Stimulated activated CD8-positive, alpha-beta memory T cell treated with anti-CD3 and anti-CD28 coated beads, Interleukin-15, amount 100 ng/mL, for 4 hours (primary cell): ENCODE results near the gene HES6.
A peak's percentile ranks its signal among the peaks of the same experiment; 100 is the strongest.

Experiments used
- DNase-seq, 2 donors: peaks; one replicate each; pipeline ENCODE4 v3.0.0-alpha.2; 2020; ENCODE audit warnings: low read depth in 2 of 2

HES6 gene

DNA sequence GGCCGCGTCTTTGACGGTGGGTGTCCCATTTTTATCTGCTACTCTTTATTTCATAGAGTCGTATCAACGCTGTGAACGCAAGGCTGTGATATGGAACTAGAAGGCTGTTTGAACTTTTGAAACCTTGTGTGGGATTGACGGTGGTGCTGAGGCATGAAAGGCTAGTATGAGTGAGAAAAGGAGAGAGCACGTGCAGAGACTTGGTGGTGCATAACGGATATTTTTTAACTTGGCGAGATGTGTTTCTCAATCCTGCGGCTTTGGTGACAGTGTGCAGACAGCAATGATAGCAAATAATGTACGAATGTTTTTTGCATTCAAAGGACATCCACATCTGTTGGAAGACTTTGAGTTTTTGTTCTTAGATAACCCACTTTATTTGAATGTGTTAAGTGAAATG, 6.2 kb downstream of the HES6 start:
- no peak for DNase-seq

DNA sequence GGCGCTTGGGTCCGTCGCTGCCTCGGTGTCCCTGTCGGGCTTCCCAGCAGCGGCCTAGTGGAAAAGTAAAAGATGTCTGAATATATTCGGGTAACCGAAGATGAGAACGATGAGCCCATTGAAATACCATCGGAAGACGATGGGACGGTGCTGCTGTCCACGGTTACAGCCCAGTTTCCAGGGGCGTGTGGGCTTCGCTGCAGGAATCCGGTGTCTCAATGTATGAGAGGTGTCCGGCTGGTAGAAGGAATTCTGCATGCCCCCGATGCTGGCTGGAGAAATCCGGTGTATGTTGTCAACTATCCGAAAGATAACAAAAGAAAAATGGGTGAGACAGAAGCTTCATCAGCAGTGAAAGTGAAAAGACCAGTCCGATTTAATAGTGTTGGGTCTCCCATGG, 8.0 kb downstream of the HES6 start:
- DNase-seq = no peak

DNA sequence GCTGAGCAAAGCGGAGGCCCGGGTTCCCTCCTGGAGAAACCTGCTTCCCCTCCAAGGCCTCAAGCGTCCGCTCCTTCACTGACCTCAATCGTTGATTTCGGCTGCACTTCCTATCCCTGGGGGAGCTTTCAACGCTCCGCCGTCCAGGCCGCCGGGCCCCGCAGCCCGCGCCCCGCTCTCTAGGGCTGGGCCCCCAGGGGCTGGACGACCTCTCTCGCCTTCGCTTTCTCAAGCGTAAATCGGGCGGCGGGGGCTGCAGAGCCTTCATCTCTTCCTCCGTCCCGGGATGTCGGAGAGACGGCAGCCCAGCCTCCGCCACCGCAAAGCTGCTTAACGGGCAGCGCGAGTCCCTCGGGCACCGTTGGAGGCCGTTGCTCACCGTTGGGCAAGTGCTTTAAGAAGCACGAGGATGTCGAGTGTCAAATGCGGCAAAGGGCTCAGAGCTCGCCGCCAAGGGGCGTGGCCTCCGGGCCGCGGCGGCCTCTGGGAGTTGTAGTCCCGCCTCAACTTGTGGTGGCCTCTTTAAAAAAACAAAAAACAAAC, 8.5 kb downstream of the HES6 start:
- peak; percentile 54 to 57 for DNase-seq

DNA sequence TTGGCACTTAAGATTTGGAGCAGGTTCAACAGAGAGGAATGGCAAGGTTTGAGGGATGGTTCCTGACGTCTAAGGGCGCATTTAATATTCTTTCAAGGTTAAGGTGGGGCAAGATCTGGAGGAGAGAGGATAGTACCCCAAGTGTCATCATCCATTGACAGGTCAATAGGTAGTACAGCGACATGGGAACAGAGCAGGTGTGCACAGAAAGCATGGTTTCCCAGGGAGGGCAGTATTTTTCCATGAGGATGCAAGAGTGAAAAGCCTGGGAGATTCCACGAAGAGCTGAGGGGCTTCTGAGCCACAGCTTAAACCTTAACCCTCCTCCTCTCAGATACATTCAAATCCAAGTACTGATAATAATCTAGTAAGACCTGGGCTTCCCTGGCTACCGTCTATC, 9.1 kb downstream of the HES6 start:
- DNase-seq = no peak

DNA sequence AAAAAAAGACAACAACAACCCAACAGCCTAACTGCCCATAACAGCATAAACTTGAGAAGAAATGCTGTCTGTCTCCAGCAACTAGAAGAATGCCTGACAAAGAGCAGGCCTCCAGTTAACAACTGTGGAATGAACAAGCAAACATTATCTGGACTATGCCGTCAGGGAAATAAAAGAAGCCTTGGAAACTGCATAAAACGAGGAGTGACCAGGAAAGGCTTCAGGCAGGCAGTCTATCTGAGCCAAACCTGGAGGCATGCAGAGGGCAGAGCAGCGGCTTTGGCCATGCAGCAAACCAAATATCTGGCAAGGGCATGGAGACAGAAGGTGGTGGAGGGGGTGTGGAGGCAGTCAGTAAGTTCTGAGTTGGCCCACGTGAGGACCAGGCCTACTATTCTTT, 11.1 kb downstream of the HES6 start:
- DNase-seq = no peak

DNA sequence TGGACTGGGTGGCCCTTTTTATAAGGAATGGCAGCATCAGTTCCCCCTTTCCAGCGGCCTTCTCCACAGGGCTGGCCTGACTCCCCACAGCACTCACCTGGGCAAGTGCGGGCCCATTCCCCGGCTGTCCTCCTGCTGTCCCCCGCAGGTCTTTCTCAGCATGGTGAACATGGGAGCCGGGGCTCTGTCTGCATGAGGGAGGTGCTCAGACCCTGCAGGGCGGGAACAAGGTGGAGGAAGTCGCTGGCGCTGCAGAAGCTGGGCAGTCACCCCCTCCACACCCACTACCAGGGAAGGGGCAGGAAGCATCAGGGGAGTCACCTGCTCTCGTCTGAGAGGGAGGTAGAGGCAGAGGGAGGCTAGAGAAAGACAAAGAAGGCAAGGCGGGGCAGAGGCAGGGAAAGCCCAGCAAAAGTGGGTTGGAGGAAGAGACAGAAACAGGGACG, 12.2 kb downstream of the HES6 start:
- no peak for DNase-seq

DNA sequence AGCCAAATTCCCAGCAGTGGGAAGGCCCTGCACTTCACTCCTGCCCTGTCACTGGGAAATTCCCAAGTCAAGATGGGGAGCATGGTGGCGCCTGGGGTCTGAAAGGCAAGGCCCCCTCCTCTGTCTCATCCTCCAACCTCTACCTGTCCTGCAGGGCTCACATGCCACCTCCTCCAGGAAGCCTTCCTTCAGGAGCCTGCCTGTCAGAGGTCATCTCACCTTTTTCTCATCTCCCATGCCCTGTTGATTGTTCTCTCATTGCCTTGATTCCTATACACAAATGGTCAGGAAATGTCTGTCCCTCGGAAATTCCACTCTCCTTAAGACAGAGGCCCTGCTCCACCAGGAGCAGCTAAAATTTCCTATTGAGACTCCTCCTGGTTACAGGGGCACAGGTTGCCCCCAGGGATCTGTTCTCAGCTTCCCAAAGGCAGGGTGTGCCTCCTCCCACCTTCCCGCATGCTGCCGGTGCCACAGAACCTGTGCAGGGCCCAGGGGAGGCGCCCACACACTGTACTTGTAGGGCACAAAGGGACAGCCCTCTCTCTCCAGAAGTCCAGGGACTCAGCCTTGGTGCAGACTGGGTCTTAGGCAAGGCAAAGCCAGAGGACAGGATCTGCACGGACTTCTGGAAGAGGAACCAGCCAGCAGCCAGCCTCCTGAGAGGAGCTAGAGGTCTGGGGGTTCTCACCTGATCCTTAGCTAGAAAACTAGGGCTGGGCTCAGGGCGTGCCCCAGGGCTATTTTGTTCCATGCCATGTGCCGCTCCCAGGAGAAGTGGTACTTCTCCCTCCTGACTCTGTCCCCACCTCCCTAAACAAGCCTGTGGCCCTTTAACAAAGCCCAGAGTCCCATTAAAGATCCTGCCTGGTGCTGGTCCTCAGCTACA, 12.9 kb downstream of the HES6 start:
- DNase-seq = no peak

DNA sequence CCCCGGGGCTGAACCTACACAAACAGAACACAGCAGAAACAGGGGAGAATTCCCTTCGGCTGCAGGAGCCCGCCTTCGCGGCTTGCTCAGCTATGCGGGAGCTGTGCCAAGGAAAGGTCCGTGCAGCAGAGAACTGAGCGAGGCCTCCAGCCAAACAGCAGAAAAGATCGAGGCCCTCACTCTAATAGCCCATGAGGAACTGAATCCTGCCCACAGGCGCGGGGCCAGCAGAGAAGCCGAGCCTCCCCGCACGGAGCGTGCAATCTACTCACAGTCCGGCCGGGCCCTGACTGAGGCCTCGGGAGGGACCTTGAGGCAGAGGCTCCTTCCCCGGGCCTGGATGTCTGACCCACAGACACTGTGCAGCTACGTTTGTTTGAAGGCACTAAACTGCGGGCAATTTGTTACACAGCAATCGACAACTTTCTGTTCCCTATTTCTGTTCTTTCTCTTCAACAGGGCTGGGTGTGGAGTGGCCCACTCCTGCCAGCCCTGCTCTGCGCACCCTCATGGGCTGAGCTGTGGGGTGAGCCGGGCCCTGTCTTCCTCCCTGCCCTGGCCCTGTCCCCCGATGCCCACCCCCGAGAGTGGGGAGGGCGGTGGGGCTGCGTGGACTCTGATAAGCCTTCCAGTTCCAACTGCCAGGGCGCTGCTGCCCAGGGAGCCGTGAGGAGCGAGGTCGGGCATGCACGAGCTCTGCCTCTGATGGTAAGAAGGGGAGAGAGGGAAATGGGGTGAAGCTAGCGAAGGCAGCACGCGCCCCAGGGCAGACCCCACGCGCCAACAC, 13.7 kb downstream of the HES6 start:
- no peak for DNase-seq

DNA sequence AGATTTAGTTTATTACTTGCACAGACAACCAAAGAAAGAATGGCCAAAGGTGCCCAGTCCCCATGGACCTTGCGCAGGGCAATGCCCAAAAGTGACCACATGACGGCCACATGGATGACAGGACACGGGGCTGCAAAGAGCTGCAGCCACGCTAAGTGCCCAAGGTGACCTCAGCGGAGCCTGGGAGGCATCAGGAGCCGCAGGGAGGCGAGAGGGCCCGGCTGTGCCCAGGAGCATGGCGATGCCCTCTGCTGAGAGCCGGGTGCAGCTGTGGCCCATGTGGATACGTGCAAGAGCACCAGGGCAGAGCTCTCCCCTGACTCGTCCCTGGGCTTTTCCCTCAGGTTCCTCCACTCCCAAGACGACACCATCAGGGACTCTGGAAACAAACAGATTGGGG, 14.7 kb downstream of the HES6 start:
- no peak for DNase-seq

DNA sequence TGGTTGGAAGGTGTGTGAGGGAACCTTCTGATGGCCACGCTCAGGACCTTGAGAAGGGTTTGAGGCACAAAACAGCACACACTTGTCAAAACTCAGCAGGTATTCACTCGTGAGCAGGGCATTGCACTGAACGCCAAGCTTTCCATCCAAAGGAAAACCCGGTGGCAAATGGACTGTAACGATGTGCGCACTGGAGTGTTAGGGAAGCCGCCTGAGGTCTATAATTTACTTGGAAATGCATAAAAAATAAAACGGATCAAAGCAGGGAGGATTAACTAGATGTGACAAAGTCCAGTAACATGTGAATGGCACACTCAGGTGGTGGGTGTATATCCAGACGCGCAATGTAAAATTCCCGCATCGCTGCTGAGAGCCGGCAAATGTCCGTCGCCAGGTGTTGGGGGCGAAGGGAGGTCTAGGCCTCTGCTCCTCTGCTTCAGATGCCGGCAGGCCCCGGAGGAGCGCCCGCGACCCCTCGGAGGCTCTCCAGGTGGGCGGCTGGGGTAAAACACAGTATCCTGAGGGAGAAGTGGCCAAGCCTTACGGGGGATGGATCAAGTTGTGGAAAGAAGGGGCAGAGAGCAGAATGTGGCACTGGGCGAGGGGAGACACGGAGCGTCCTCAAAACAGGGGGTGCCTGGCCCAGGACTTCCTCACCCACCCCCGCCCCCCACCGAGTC, 15.3 kb downstream of the HES6 start:
- no peak for DNase-seq

DNA sequence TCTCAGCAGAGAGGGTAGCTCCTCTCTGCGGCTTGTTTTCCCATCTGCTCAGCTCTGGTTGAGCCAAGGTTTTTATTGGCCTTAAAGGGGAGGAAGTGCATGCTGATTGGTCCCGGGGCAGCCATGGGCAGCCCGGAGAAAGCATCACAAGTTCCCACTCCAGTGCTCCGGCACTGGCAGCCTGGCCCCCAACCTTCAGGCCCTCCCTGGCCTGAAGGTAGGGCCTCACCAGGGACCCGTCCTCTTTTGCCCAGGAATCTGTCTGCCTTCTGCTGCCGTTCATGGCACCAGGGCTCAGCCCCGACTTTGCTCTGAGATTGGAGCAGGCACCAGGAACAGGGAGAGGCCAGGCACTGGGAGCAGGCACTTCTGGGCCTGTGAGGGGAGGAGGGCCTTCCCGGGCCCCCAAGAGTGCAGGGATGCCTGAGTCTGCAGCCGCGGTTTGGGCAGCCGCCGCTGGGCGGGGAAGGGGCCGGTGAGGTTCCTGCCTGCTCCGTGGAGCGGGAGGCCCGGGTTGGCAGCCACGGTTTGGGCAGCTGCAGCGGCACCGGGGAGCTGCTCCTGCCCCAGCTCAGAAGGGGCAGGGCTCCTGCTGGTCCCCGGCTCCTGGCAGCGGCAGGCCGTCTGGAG, 18.8 kb downstream of the HES6 start:
- no peak for DNase-seq

DNA sequence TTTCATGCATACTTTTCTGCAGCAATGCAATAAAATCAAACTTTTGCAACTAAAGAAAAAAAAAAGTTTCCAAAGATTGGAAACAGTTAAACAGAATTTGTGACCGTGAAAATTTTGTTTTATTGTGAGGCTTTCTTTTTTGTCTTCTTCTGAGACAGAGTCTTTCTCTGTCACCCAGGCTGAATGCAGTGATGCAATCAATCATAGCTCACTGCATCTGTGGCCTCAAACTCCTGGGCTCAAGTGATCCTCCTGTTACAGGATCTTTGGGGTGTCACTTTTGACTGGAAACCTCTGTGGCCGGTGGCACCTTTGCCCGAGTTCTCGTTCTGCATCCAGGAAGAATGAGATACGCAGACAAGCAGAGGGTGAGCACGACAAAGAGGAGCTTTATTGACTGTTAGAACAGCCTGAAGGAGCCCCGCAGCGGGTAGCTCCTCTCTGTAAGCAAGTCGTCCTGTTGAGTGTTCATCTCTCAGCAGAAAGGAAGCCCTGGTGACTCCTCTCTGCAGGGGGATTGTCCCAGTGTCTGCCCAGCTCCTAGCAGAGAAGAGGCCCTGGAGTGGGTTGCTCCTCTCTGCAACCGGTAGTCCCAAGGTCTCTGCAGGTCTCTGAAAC, 19.5 kb downstream of the HES6 start:
- DNase-seq = no peak

DNA sequence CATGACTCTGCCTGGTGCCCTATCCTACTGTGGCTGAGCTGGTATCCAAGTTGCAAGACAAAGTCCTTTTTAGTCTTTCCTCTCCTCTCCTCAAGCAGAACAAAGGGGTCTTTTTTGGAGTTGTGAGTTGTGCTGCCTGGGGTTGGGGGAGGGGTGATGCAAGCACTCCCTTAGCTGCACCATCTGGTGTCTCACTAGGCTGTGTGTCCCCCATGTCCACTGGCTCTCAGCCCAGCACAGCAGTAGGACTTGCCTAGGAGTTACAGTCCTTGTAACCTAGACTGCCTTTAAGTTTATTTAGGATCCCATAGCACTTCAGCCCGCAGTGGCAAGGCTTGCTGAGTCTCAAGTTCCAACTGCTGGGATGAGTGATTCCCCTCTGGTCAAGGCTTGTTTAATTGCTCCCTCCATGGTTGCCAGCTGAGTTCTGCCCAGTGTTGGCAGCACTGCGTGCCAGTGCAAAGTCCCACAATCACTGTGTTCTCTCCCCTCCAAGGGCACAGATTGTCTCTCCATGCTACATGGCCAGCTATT, 23.1 kb downstream of the HES6 start:
- DNase-seq = no peak

DNA sequence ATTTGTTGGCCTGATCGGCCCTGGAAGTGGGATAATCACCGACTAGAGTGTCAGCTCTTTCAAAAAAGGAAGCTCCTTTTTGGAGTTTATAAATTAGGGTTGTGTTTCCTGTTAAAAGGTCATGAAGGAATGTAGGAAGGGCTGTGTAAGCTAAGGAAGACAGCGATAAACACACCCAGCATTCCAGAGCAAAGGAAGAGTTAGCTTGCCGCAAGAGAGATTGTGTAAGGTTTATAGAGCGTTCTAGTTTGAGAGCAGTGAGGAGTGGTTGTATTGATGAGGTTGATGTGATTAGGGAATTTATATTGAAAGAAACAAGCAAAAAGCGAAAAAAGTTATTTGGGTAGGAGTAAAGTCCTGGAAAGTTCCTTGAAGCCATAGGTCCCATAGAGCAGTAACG, 32.8 kb downstream of the HES6 start:
- DNase-seq = no peak

DNA sequence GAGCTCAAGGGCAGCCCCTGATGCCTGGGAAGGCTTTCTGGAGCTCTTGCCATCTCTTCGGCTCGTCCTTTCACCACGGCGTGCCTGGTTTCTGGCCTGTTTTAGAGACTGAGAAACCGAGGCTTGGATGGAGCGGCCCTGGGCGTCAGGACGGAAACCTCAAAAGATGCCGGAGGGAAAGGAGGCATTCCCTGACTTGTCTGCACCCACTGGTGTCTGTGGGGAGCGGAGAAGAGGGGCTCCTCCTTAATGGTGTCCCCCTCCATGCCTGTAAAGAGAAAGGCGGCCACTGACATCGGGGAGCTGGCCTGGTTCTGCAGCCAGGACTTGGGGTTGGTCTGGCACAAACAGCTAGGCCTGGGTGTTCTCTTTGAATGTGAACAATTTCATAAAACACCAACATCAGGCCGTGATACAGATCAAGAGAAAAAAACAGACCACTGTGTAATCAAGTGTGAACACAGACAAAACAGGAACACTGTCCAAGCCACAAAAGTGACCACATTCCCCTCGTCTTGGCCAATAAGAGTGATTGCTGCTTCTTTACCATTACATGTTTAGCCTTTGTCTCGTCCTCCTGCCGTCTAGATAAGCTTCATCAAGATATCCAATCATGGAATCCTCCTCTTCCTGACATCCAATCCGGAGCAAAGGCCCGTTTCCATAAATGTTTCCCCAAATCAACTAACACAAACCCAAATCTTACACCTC, 35.7 kb downstream of the HES6 start:
- DNase-seq = no peak

DNA sequence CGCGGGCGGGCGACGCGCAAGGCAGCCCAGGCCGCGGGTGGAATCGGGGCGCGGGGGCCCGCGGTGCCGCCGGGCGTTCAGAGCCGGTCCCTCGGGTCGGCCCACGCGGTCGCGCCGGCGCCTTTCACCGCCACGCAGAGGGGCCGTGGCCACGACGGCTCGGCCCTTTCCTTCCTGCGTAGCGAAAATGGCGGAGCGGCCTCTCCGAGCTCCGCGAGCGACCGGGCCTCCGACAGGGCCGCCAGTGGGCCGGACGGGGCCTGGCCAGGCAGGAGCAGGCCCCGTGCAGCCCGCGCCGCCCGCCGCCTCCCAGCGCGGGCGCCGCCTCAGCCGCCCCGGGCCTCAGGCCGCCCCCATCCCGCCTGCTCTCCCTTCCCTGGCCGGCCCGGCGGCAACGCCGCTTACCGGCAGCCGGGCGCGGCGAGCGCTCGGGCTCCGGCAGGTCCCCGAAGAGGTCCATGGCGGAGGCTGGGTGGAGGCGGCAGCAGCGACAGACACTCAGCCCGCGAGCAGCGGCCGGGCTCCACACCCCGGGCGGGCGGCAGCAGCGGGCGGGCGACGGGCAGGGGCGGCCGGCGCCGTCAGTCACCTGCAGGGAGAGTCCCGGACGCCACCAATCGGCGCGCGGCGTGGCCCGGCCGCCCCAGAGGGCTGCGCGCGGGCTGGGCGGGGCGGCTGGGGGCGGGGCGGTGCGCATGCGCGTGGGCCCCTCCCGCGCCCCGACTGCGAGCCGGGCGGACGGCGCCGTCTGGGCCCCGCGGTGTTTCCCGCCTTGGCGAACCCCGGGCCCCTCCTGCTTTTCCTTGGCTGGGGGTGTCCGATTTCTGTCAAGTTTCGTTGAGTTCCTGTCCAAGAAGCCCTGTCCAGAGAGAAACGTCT, 36.5 kb downstream of the HES6 start, which contains the start of gene ILKAP:
ILKAP (minus strand) TSS at position 602 of the 879 bp plus-strand sequence; CDS start at position 460, 142 bp downstream.
- DNase-seq = peak; percentile 70 to 84

DNA sequence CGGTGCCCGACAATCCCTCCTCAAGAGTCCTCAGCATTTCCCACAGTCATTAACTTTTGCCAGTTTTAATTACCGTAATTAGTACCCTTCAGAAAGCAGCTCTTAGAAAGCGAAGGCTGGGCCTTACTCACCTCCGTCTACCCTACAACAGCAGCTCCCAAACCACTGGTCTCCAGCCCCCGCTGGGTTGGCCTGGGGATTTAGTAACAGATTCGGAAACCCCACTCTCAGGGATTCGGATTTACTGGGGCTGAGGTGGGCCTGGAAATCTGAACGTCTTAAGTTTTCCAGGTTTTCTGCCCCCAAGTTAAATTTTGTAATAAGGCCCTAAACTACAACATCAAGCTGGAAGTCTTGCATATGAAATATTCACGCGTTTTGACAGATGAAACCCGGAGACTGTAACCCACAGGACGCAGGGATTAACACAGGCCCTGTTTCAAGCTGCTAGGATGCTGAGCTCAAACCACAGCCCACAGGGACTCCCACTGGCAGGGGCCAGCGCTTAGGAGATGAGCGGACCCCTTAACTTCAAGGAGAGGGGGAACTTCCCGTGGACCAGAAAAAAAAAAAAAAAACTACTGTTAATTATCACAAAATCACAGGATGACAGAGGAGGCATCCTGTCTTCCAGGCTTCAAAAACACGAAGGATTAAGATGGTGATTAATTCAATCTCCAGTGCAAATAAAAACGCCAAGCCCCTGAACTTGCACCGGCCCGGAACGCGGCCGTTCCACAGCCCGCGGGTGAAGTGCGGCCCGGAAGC, 37.3 kb downstream of the HES6 start:
- DNase-seq = no peak

DNA sequence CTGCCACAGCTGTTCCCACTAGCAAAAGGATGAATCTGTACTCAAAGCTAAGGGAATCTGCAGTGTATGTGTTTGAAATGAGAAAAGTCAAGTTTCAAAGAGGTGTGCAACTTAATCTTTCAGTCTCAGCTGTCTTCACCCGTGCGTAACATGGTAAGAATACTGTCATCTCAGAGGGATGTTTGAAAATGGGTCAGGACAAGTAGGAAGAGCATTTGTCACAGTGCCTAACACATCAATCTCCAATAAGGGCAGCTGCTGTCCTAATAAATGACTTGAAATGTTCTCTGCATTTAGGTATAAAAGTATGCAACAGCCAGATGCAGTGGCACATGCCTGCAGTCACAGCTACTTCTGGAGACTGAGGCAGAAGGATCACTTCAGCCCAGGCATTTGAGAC, 49.4 kb downstream of the HES6 start:
- no peak for DNase-seq
